Right renal cortex interstitium (tissue), 3 donors: ENCODE results near the gene OR2T3. TPM values are rescaled to one million over a fixed set of nuclear protein-coding genes. Genes with fewer than 3 reads are reported as not detected.
"Not testable (repeated sequence)": the region's sequence is repeated elsewhere in the genome, so short reads cannot be mapped to it uniquely, and the experiment has no call there.

Experiments used
- DNase-seq, 3 donors: peaks; one replicate each; pipeline ENCODE4 v3.0.0-alpha.2; 2013; ENCODE audit warnings: low read depth in 3 of 3, low spot score in 2 of 3
- polyA plus RNA-seq, 3 donors: library from polyadenylated mRNA; unstranded; fragments of 120-200 nt; gene quantifications; one replicate each; pipeline ENCODE4 v1.2.1, GENCODE V29; 2013; ENCODE audit not compliant: insufficient read length in 3 of 3

The OR2T3 gene
- polyA plus RNA-seq: not detected

- not testable (repeated sequence) for DNase-seq
Observed at GRCh38 chr1:248473051-248473450, at the start of gene OR2T3. OR2T3 (plus strand) TSS chr1:248473351; CDS start chr1:248473351, 0 bp downstream.

GRCh38 chr1:248427526-248428191 is 45.5 kb upstream of the OR2T3 start:
- DNase-seq: not testable (repeated sequence)

- not testable (repeated sequence) for DNase-seq
Observed at GRCh38 chr1:248428192-248428533, 45.0 kb upstream of the OR2T3 start.

GRCh38 chr1:248431683-248432082 is 41.5 kb upstream of the OR2T3 start:
- not testable (repeated sequence) for DNase-seq

- DNase-seq: not testable (repeated sequence)
Observed at GRCh38 chr1:248432201-248432600, 41.0 kb upstream of the OR2T3 start.

GRCh38 chr1:248433811-248434415 is 39.2 kb upstream of the OR2T3 start:
- not testable (repeated sequence) for DNase-seq

GRCh38 chr1:248434913-248435312 is 38.2 kb upstream of the OR2T3 start:
- DNase-seq: not testable (repeated sequence)

- DNase-seq: not testable (repeated sequence)
Observed at GRCh38 chr1:248436303-248436702, 36.8 kb upstream of the OR2T3 start.

GRCh38 chr1:248438668-248439067 is 34.5 kb upstream of the OR2T3 start:
- DNase-seq: not testable (repeated sequence)

- DNase-seq: not testable (repeated sequence)
Observed at GRCh38 chr1:248439283-248439682, 33.9 kb upstream of the OR2T3 start.

GRCh38 chr1:248442500-248443277 is 30.5 kb upstream of the OR2T3 start:
- not testable (repeated sequence) for DNase-seq

GRCh38 chr1:248444603-248445002 is 28.5 kb upstream of the OR2T3 start:
- DNase-seq: not testable (repeated sequence)

GRCh38 chr1:248445399-248445798 is 27.8 kb upstream of the OR2T3 start, which contains the start of gene OR2T2:
OR2T2 (plus strand) TSS chr1:248445637; CDS start chr1:248452798, 7,161 bp downstream.
- not testable (repeated sequence) for DNase-seq

GRCh38 chr1:248448409-248449074 is 24.6 kb upstream of the OR2T3 start:
- not testable (repeated sequence) for DNase-seq

- DNase-seq: not testable (repeated sequence)
Observed at GRCh38 chr1:248449821-248450465, 23.2 kb upstream of the OR2T3 start.

GRCh38 chr1:248450466-248451145 is 22.5 kb upstream of the OR2T3 start:
- DNase-seq: not testable (repeated sequence)

- not testable (repeated sequence) for DNase-seq
Observed at GRCh38 chr1:248453619-248454018, 19.5 kb upstream of the OR2T3 start.

- DNase-seq: not testable (repeated sequence)
Observed at GRCh38 chr1:248455045-248455444, 18.1 kb upstream of the OR2T3 start.

- not testable (repeated sequence) for DNase-seq
Observed at GRCh38 chr1:248456635-248457034, 16.5 kb upstream of the OR2T3 start.

- not testable (repeated sequence) for DNase-seq
Observed at GRCh38 chr1:248459117-248459516, 14.0 kb upstream of the OR2T3 start.
